Left colon (tissue), 2 donors: ENCODE results near the gene MEIS3. TPM values are rescaled to one million over a fixed set of nuclear protein-coding genes. Genes with fewer than 3 reads are reported as not detected.
"Not testable (repeated sequence)": the region's sequence is repeated elsewhere in the genome, so short reads cannot be mapped to it uniquely, and the experiment has no call there.

Source experiments
- ATAC-seq: fragments of 200-7000 bp; cut with Tn5 transposase; one replicate; pipeline ENCODE4 v1.9.1; 2020; ENCODE audit warnings: mild to moderate bottlenecking, moderate library complexity
- DNase-seq, 2 donors: peaks; one replicate each; pipeline ENCODE4 v3.0.0-alpha.2; 2020
- intact Hi-C, 2 donors: fragments of 100-400 bp; cut with DNase I in 1 of 2; cut with micrococcal nuclease in 1 of 2; formaldehyde crosslinking; loops; one replicate each; pipeline versions ENCODE4 v1.11.2 to v1.14.0; 2022; cut with DNase I, micrococcal nuclease
- total RNA-seq, 2 donors: library from RNA; stranded (reverse); fragmentation: NEBNext Ultra II Directional; extraction: Animal tissue kit (Norgen Biotek cat#: 25700); gene quantifications; one replicate each; pipeline ENCODE4 v1.2.1, GENCODE V29; 2021
- donor health status: DM: no; HTN: no; CAD: no.
- donor health status: DM: yes; HTN: yes; CAD: no.

Gene MEIS3
- total RNA-seq, 2 donors from 2014 or later = 2.5 to 2.7 TPM

DNA sequence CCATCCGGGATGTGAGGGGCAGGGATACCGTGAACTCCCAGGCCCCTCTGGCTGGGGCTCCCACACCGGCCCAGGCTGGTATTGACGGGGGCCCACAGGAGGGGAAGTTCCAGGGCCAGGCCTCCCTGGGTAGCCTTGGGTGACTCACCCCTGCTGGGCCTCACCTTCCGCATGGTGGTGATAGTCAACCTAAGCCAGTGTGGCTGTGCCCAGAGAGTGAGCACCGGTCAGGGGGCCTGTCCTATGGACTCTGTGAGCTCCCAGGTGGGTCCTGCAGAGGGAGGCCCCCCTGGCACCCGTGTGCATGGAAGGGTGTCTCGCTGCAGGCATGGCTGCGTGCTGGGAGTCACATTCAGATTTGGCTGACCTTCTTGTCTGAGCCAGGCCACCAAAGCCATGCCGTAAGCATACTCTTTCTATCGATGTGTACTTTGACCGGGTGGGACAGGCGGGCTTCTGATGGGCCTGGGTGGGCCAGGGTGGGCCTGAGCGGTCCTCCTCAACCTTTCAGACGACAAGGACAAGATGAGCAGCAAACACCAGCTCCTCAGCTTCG lies 42.7 kb downstream of the MEIS3 start:
- no peak for ATAC-seq
- DNase-seq = no peak
- intact Hi-C loops = no loop called here

DNA sequence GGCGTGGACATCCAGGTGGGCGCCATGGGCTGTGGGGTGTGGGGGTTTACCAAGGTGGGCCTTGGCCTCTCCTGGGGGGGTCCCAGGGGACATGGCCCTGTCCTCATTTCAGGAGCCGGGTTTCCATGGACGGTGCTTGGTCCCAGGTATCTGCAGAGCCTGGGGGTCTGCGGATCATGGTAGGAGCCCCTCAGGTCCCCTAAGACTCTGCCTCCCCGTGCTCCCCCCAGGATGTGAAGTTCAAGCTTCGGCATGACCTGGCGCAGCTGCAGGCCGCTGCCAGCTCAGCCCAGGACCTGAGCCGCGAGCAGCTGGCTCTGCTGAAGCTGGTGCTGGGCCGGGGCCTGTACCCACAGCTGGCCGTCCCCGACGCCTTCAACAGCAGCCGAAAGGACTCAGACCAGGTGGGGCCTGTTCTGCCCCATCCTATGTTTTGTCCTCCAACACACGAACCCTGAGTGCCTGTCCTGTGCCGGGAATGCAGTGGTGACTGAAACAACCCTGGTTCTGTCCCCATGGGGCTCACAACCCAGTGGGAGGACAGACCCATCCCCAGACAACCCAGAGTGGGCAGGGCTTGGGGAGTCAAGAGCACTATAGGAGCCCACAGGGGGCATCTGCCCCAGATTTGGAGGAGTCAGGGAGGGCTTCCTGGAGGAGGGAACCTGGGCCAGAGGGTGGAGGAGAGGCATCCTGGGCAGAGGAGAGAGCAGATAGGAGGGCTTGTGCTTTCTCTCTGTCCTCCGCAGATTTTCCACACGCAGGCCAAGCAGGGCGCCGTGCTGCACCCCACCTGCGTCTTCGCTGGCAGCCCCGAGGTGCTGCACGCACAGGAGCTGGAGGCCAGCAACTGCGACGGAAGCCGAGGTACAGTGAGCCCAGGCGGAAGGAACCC lies 43.4 kb downstream of the MEIS3 start:
- ATAC-seq = no peak
- no peak for DNase-seq
- intact Hi-C loops = no loop called here

- intact Hi-C loops = no loop called here
- ATAC-seq (no peak), DNase-seq (no peak)
Measured at GRCh38 chr19:47374876-47375693, 44.2 kb downstream of the MEIS3 start.

DNA sequence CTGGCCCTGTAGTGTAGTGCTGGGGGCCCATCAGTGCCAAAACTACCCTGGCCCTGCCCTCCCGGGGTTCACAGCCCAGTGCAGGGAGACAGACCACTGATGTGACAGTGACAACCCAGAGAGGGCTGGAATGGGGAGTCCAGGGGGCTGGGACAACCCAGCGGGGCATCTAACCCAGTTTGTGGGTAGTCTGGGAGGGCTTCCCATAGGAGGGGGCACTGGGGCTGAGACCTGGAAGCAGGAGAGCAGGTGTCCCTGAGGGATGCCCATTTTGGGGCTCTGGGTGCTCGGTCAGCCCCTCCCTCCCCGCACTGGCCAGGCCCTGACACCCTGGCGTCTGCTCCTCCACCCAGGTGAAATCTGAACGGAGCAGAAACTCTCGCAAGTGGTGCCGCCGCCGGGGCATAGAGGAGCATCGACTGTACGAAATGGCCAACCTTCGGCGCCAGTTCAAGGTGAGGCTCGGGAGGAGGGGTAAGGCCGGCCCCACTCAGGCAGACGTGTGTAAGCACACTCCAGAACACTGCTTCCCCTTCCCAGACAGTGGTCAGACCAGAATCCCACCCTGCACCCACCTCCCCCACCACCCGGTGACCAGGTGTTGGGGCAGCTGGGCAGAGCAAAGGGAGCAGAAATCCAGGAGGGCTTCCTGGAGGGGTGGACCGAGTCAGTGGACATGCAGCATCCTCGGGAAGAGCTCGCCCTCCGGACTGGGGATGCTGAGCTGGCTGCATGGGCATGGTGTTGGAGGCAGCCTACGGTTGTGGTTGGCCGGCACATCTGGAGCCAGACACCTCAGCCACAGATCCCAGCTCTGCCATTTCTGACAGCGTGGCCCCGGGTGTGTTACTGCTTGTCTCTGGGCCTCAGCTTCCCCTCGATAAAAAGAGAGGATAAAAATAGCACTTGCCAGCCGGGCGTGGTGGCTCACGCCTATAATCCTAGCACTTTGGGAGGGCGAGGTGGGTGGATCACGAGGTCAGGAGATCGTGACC lies 45.8 kb downstream of the MEIS3 start:
- intact Hi-C loops = no loop called here
- ATAC-seq = no peak
- no peak for DNase-seq

DNA sequence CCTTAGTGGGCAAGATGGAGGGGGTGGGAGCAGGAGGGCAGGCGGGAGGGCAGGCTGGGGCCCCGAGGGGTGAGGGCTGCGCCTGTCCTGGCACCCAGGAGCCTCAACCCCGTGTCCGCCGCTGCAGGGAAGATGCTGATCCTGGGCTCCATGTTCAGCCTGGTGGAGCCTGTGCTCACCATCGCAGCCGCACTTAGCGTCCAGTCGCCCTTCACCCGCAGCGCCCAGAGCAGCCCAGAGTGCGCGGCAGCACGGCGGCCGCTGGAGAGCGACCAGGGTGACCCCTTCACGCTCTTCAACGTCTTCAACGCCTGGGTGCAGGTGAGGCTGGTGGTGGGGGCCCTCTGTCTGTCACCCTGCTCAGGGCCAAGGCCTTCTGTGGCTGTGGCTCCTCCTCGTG lies 46.7 kb downstream of the MEIS3 start:
- ATAC-seq (no peak), DNase-seq (no peak)
- intact Hi-C loops = no loop called here

- intact Hi-C loops = no loop called here
Measured at GRCh38 chr19:47371261-47371660, 48.1 kb downstream of the MEIS3 start.

DNA sequence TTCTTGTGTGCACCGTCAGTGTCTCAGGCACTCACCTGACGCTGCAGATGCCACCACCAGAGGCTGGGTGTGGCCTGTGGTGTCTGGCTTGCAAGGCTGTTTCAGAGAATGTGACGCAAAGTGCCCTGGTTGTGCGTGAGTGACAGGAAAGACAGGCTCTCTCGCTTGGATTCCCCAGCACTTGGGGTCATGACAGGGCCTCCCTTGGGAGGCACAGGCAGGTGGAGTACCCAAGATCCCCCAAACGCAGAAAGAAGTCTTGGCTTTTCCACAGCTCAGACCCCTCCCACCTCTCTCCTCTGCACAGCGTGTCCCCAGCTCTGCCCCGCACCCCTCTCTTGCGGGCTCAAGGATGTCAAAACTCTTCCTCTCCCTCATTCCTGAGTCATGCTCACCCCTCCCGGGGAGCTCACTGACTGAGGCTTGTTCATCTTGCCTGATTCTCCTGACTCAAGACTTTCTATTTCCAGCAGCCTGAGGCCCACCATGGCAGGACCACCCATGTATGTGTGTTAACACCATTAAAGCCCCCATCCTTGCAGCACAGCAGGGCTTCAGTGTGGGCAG lies 49.2 kb downstream of the MEIS3 start:
- DNase-seq (no peak), ATAC-seq (no peak)
- intact Hi-C loops = no loop called here

More at GRCh38 chr19:47371261-47371660, 48.1 kb downstream of the MEIS3 start:
- DNase-seq (no peak), ATAC-seq (no peak)

DNA sequence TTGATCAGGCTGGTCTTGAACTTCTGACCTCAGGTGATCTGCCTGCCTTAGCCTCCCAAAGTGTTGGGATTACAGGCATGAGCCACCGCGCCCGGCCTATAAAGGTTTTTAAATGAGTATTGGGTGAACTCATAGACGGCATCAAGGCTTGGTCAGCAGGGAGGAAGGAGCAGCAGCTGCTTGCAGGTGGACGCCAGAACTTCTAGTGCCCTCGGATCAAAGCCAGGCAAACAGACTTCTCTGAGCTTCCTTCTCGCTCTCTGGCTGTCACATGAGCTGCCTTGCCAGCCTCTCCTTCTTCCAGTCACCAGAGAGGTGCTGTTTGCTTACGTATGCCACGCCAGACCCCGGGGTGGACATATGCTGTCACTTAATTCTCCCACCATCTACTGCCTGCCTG lies 53.9 kb downstream of the MEIS3 start:
- ATAC-seq, DNase-seq, intact Hi-C loops: not testable (repeated sequence)

DNA sequence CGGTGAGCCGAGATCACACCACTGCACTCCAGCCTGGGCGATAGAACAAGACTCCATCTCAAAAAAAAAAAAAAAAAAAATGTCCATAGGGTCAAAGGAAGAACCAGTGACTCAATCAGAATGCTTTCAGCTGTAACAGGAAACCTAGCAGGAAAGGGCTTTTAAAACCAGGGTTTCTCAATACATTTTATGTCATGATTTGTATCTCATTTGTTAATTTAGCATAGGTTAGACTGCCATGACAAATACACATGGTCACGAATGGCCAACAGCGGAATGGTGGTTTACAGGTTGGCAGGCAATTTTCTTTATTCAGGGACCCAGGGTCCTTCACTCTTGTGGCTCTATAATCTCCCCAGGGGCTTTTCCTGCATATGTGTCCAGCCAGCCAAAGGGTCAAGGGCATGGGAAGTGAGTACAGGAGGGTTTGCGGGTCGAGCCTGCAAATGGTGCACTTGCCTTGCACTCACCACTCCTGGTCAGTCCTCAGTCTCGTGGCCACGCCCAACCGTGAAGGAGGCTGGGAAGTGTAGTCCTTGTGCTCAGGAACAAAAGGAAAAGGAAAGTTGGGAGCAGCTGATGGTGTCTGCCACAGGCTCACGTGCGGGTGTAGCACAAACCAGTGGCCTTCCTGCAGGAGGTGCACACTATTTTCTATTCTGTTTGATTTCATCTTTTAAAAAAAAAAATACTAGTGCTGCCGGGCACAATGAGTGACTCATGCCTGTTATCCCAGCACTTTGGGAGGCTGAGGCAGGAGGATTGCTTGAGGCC lies 55.4 kb downstream of the MEIS3 start:
- DNase-seq (no peak), ATAC-seq (peak; percentile 37)
- intact Hi-C loops = no loop called here

DNA sequence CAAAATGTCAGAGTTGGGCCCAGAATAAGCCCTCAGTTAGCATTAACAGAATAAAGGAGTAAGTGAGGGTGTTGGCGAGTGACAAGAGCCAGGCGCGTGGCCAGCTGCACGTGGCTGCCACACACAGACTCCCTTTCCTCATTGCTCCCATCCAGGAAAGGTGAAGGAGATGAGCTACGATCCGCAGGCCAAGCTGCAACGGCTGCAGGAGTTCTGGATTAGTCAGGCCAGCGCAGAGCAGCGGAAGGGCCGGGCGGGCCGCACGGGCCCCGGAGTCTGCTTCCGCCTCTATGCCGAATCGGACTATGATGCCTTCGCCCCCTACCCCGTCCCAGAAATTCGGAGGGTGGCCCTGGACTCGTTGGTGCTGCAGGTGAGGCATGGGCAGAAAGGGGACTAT lies 57.0 kb downstream of the MEIS3 start:
- intact Hi-C loops = no loop called here
- DNase-seq (no peak), ATAC-seq (no peak)

- intact Hi-C loops = no loop called here
- DNase-seq = no peak
- ATAC-seq = no peak
Measured at GRCh38 chr19:47358936-47359335, 60.4 kb downstream of the MEIS3 start.

GRCh38 chr19:47357788-47358680 lies 61.3 kb downstream of the MEIS3 start:
- intact Hi-C loops = no loop called here
- DNase-seq (no peak), ATAC-seq (no peak)

- intact Hi-C loops = no loop called here
- ATAC-seq (no peak), DNase-seq (no peak)
Measured at GRCh38 chr19:47356900-47357299, 62.4 kb downstream of the MEIS3 start.

DNA sequence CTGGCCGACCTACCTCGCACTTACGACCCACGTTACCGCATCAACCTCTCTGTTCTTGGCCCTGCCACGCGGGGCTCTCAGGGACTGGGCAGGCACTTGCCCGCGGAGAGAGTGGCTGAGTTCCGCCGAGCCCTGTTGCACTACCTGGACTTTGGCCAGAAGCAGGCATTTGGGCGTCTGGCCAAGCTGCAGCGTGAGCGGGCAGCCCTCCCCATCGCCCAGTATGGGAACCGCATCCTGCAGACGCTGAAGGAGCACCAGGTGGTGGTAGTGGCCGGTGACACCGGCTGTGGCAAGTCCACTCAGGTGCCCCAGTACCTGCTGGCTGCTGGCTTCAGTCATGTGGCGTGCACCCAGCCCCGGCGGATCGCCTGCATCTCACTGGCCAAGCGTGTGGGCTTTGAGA lies 66.0 kb downstream of the MEIS3 start:
- DNase-seq = peak in 1 of 2 donors; percentile 74
- intact Hi-C loops = no loop called here
- peak; percentile 64 for ATAC-seq
